B cell (primary cell): Measurements from ENCODE around the gene SPG7. TPM values are rescaled to one million over a fixed set of nuclear protein-coding genes. Genes with fewer than 3 reads are reported as not detected.

Source experiments
- ATAC-seq: fragments of 200-7000 bp; cut with Tn5 transposase; one replicate; pipeline ENCODE4 v1.10.0; 2021; ENCODE audit warnings: low read depth, mild to moderate bottlenecking, moderate number of reproducible peaks, moderate library complexity
- CTCF ChIA-PET: fragments of 350-600 bp; sonication (Branson Sonifier 250); formaldehyde crosslinking; loops from one replicate; lab custom pipeline; 2021; ENCODE audit warnings: antibody characterized with exemption, inconsistent platforms; lab: Charles Lee
- POLR2A ChIA-PET: fragments of 350-600 bp; sonication (Branson Sonifier 250); formaldehyde crosslinking; loops from one replicate; lab custom pipeline; 2021; ENCODE audit warnings: antibody characterized with exemption; lab: Charles Lee
- DNase-seq: peaks from one replicate; pipeline ENCODE4 v3.0.0; 2013
- H2AFZ ChIP-seq: 2 replicates; pipeline ENCODE4 v1.6.1; 2012; ENCODE audit warnings: mild to moderate bottlenecking, low read depth, low read length; ENCODE audit not compliant: insufficient read depth, poor library complexity, severe bottlenecking
- H3K27ac ChIP-seq, 2 donors: 1 replicate in 1 of 2; 2 replicates in 1 of 2; pipeline ENCODE4 v1.5.1; 2012 to 2013; ENCODE audit warnings: low read length in 2 of 2, mild to moderate bottlenecking in 2 of 2, moderate library complexity in 1 of 2
- H3K27me3 ChIP-seq, 4 experiments: fragments of 200-600 bp in 1 of 4; sonication (generic) in 1 of 4; replicated peaks in 1 of 4; 1 replicate in 2 of 4; 2 replicates in 2 of 4; pipeline versions ENCODE4 v1.6.1 to v1.7.0; 2013 to 2016; ENCODE audit warnings: low read length in 3 of 4, mild to moderate bottlenecking in 2 of 4, mixed read lengths in 1 of 4, moderate library complexity in 1 of 4; ENCODE audit not compliant: insufficient read depth in 4 of 4, control insufficient read depth in 3 of 4; ENCODE audit errors: control extremely low read depth in 1 of 4
- H3K36me3 ChIP-seq, 2 experiments: replicated peaks in 1 of 2; 1 replicate in 1 of 2; 2 replicates in 1 of 2; pipeline versions ENCODE4 v1.6.1 to v1.7.1; 2013; ENCODE audit warnings: low read length in 1 of 2; ENCODE audit not compliant: insufficient read depth in 2 of 2, control insufficient read depth in 1 of 2; ENCODE audit errors: control extremely low read depth in 1 of 2, extremely low read depth in 1 of 2
- H3K4me1 ChIP-seq, 2 donors: fragments of 200-600 bp in 1 of 2; sonication (generic) in 1 of 2; 1 replicate in 1 of 2; 2 replicates in 1 of 2; pipeline versions ENCODE4 v1.5.1 to v1.6.1; 2013 to 2017; ENCODE audit warnings: low read length in 2 of 2; ENCODE audit not compliant: control insufficient read depth in 2 of 2, insufficient read depth in 2 of 2
- H3K4me2 ChIP-seq: replicated peaks from 2 replicates; pipeline ENCODE3; 2012; ENCODE audit warnings: mild to moderate bottlenecking, low read depth, low read length; ENCODE audit not compliant: poor library complexity, severe bottlenecking
- H3K4me3 ChIP-seq, 5 experiments: fragments of 200-600 bp in 1 of 5; sonication (generic) in 1 of 5; 1 replicate in 3 of 5; 2 replicates in 2 of 5; pipeline versions ENCODE4 v1.5.1 to v1.7.0; 2011 to 2016; ENCODE audit warnings: low read length in 4 of 5, mild to moderate bottlenecking in 4 of 5, low read depth in 2 of 5, control low read depth in 1 of 5, moderate library complexity in 1 of 5; ENCODE audit not compliant: insufficient read depth in 1 of 5; ENCODE audit errors: control extremely low read depth in 1 of 5, extremely low read depth in 1 of 5
- H3K79me2 ChIP-seq: fragments of 200-600 bp; sonication (generic); one replicate; pipeline ENCODE4 v1.6.0; 2016; ENCODE audit warnings: low read length; ENCODE audit not compliant: control insufficient read depth, insufficient read depth
- H3K9ac ChIP-seq: fragments of 200-600 bp; sonication (generic); 2 replicates; pipeline ENCODE4 v1.6.1; 2017; ENCODE audit warnings: mild to moderate bottlenecking, low read length, moderate library complexity
- H3K9me3 ChIP-seq, 3 donors: one replicate each; pipeline versions ENCODE4 v1.6.1 to v1.7.1; 2013; ENCODE audit warnings: low read length in 2 of 3; ENCODE audit not compliant: control insufficient read depth in 2 of 3, insufficient read depth in 1 of 3; ENCODE audit errors: control extremely low read depth in 1 of 3
- H4K20me1 ChIP-seq: 2 replicates; pipeline ENCODE4 v1.6.0; 2012; ENCODE audit warnings: mild to moderate bottlenecking, low read length; ENCODE audit not compliant: insufficient read depth, control insufficient read depth, poor library complexity, severe bottlenecking
- H3K27ac Mint-ChIP-seq: one replicate; pipeline ENCODE4 v1.8.0; 2021; ENCODE audit warnings: mixed read lengths
- H3K27me3 Mint-ChIP-seq: one replicate; pipeline ENCODE4 v1.8.0; 2021; ENCODE audit warnings: mixed read lengths
- H3K4me1 Mint-ChIP-seq: one replicate; pipeline ENCODE4 v1.8.0; 2021; ENCODE audit warnings: mixed read lengths
- H3K4me3 Mint-ChIP-seq: one replicate; pipeline ENCODE4 v1.8.0; 2021; ENCODE audit warnings: mixed read lengths
- H3K9me3 Mint-ChIP-seq: one replicate; pipeline ENCODE4 v1.8.0; 2022; ENCODE audit warnings: mixed read lengths; ENCODE audit not compliant: insufficient read depth
- CTCF ChIP-seq: fragments of 200-600 bp; IDR thresholded peaks from one replicate; pipeline ENCODE4 v1.8.0; 2022; ENCODE audit warnings: antibody characterized with exemption, mild to moderate bottlenecking
- EZH2 ChIP-seq: IDR thresholded peaks from 2 replicates; pipeline ENCODE4 v1.6.1; 2012; ENCODE audit warnings: borderline replicate concordance, low read depth, mild to moderate bottlenecking, moderate library complexity, low read length; ENCODE audit not compliant: insufficient read depth, poor library complexity, severe bottlenecking
- WGBS: methylation state at CpG from one replicate; pipeline ENCODE4 v1.1.5; 2013; ENCODE audit warnings: missing lambda C conversion rate; ENCODE audit not compliant: insufficient coverage; 5-methylcytosine and 5-hydroxymethylcytosine counted together
- intact Hi-C: fragments of 100-400 bp; cut with micrococcal nuclease; formaldehyde crosslinking; loops from one replicate; pipeline ENCODE4 v1.10.0; 2022
- polyA minus RNA-seq: library from RNA; depleted of rRNA, polyadenylated mRNA; stranded (reverse); fragments of >200 nt; gene quantifications from 2 replicates; pipeline ENCODE4 v1.2.3, GENCODE V29; 2012
- polyA plus RNA-seq: library from polyadenylated mRNA; depleted of rRNA; stranded (reverse); fragments of >200 nt; gene quantifications from 2 replicates; pipeline ENCODE4 v1.2.3, GENCODE V29; 2012
- total RNA-seq, 2 donors: library from RNA; stranded (reverse); fragments of 120-200 nt in 1 of 2; gene quantifications; 1 replicate in 1 of 2; 2 replicates in 1 of 2; pipeline versions ENCODE4 v1.2.3 to v1.2.4, GENCODE V29; 2013 to 2022

The SPG7 gene
- total RNA-seq (146 and 153 TPM in 2 replicates), polyA plus RNA-seq (157 and 239 TPM in 2 replicates), polyA minus RNA-seq (82.1 and 179 TPM in 2 replicates)
- 93.1 TPM for total RNA-seq (2013)

- WGBS = under 1% methylated on average over 90 of the region's 90 CpGs
- H3K27me3 ChIP-seq = no peaks in the 10 kb centered on the region
- H4K20me1 ChIP-seq = peaks cover 25% of the 10 kb centered on the region
- Mint-ChIP-seq H3K27ac (peak within 1 kb of the TSS; percentile 88), H3K4me1 (peaks cover 31% of the 10 kb centered on the region), H3K4me3 (peak within 1 kb of the TSS; percentile 94), H3K27me3 (no peaks in the 10 kb centered on the region), H3K9me3 (no peaks in the 10 kb centered on the region)
- peak within 1 kb of the TSS; percentile 71 to 87 for H3K27ac ChIP-seq
- peaks cover 46% of the 10 kb centered on the region for H3K79me2 ChIP-seq
- peaks cover 7 to 22% of the 10 kb centered on the region in 2 experiments for H3K36me3 ChIP-seq
- peak within 1 kb of the TSS; percentile 61 to 92 (median 73) for H3K4me3 ChIP-seq
- H3K4me1 ChIP-seq = peaks cover 34 to 38% of the 10 kb centered on the region in 2 donors
- ATAC-seq (peak; percentile 75), DNase-seq (peak; percentile 95)
- peak within 1 kb of the TSS; percentile 86 for H3K9ac ChIP-seq
- POLR2A ChIA-PET = interaction anchor here (0.6 to 2.5 kb wide), 6 partner anchors 19 to 267 kb away, joined by 3 to 16 read pairs (median 4); no protein-coding TSS in a partner anchor
- TF ChIP-seq EZH2 = no peak
- TF ChIP-seq CTCF = no peak
- peak within 1 kb of the TSS; percentile 92 for H2AFZ ChIP-seq
- CTCF ChIA-PET = interaction anchor here (0.8 to 3.4 kb wide), 20 partner anchors 13 to 353 kb away, joined by 3 to 19 read pairs (median 4); partner anchors contain the start of gene ZNF778
- H3K4me2 ChIP-seq = peak within 1 kb of the TSS; percentile 96
- H3K9me3 ChIP-seq = no peaks in the 10 kb centered on the region
- intact Hi-C loops = loop anchor here (1.0 to 5.0 kb wide), 8 partner anchors 18 to 267 kb away; partner anchors contain the start of genes ANKRD11 and RPL13
Measured at GRCh38 chr16:89507834-89508590, at the start of gene SPG7. Gene SPG7 (plus strand): TSS chr16:89508403. CDS start chr16:89508418, 15 bp downstream.

GRCh38 chr16:89458551-89458950, 49.7 kb upstream of the SPG7 start:
- CTCF ChIA-PET = interaction anchor here (1.2 kb wide), 1 partner anchor 83 kb away, joined by 4 read pairs; no protein-coding TSS in a partner anchor
- Mint-ChIP-seq H3K27me3 (no peaks in the 10 kb centered on the region), H3K4me3 (no peak overlapping the region), H3K9me3 (no peaks in the 10 kb centered on the region), H3K4me1 (peaks cover 39% of the 10 kb centered on the region), H3K27ac (no peak overlapping the region)
- H3K4me3 ChIP-seq = no peak overlapping the region
- H3K4me1 ChIP-seq = peaks cover 13 to 18% of the 10 kb centered on the region in 2 donors
- ATAC-seq (no peak), DNase-seq (no peak)
- POLR2A ChIA-PET = no interaction called here
- H3K27ac ChIP-seq = no peak overlapping the region
- H3K27me3 ChIP-seq = no peaks in the 10 kb centered on the region
- H3K9me3 ChIP-seq = peaks cover 0 to 25% (median 0%) of the 10 kb centered on the region in 3 donors
- no peaks in the 10 kb centered on the region for H3K36me3 ChIP-seq
- H2AFZ ChIP-seq = no peak overlapping the region
- intact Hi-C loops = no loop called here
- H3K4me2 ChIP-seq = no peak overlapping the region
- H3K79me2 ChIP-seq = peaks cover 78% of the 10 kb centered on the region
- 98% methylated on average over 4 of the region's 7 CpGs for WGBS
- H4K20me1 ChIP-seq = peaks cover 91% of the 10 kb centered on the region
- no peak overlapping the region for H3K9ac ChIP-seq
- TF ChIP-seq CTCF = no peak
- no peak for TF ChIP-seq EZH2
